ENCODE data around the gene DDX50. TPM values are rescaled to one million over a fixed set of nuclear protein-coding genes. Genes with fewer than 3 reads are reported as not detected.
A peak's percentile ranks its signal among the peaks of the same experiment; 100 is the strongest.
"Not testable (repeated sequence)": the region's sequence is repeated elsewhere in the genome, so short reads cannot be mapped to it uniquely, and the experiment has no call there.

DDX50 gene
- total and polyA plus RNA-seq, 5 donors, result 15.5 to 26.7 (median 24.1) TPM

GRCh38 chr10:68954904-68955303 is 53.8 kb downstream of the DDX50 start:
- H3K27ac ChIP-seq (ENCODE audit: low read length), result no peak overlapping the region
- intact Hi-C loops (cut with DNase I), result no loop called here
- ATAC-seq, result no peak

GRCh38 chr10:68955355-68955831 is 54.3 kb downstream of the DDX50 start:
- WGBS, result 4% methylated on average over 16 of the region's 16 CpGs
- intact Hi-C loops (cut with DNase I), result no loop called here
- peak overlapping the region; percentile 69 for H3K4me3 ChIP-seq (ENCODE audit: low read length)
- peak overlapping the region; percentile 57 for H3K27ac ChIP-seq (ENCODE audit: low read length)
- H3K27me3 ChIP-seq (ENCODE audit: control insufficient read depth, insufficient read depth), result no peaks in the 10 kb centered on the region
- no peaks in the 10 kb centered on the region for H3K9me3 ChIP-seq (ENCODE audit: control insufficient read depth, low read length)
- no peaks in the 10 kb centered on the region for H3K4me1 ChIP-seq (ENCODE audit: control insufficient read depth, insufficient read depth, low read length)
- ATAC-seq (no peak), DNase-seq (no peak)

More at GRCh38 chr10:68954904-68955303, 53.8 kb downstream of the DDX50 start:
- no peaks in the 10 kb centered on the region for H3K4me1 ChIP-seq (ENCODE audit: control insufficient read depth, insufficient read depth, low read length)
- DNase-seq, result no peak
- H3K27me3 ChIP-seq (ENCODE audit: control insufficient read depth, insufficient read depth), result no peaks in the 10 kb centered on the region
- H3K9me3 ChIP-seq (ENCODE audit: control insufficient read depth, low read length), result no peaks in the 10 kb centered on the region
- WGBS, result 91% methylated on average over 12 of the region's 12 CpGs
- no peak overlapping the region for H3K4me3 ChIP-seq (ENCODE audit: low read length)

- intact Hi-C loops (cut with DNase I), result no loop called here
These were observed 54.9 kb downstream of the DDX50 start, which contains the start of gene DDX21 for GRCh38 chr10:68955832-68956532. Gene DDX21 (plus strand): TSS chr10:68956170. CDS start chr10:68956226, 56 bp downstream.

GRCh38 chr10:68957284-68957615 is 56.1 kb downstream of the DDX50 start:
- H3K4me3 ChIP-seq (ENCODE audit: low read length), result peak overlapping the region; percentile 69
- intact Hi-C loops (cut with DNase I), result no loop called here
- 54% methylated on average over 7 of the region's 7 CpGs for WGBS
- no peaks in the 10 kb centered on the region for H3K27me3 ChIP-seq (ENCODE audit: control insufficient read depth, insufficient read depth)
- H3K4me1 ChIP-seq (ENCODE audit: control insufficient read depth, insufficient read depth, low read length), result no peaks in the 10 kb centered on the region
- no peaks in the 10 kb centered on the region for H3K9me3 ChIP-seq (ENCODE audit: control insufficient read depth, low read length)
- no peak for ATAC-seq
- no peak for DNase-seq
- peak overlapping the region; percentile 19 for H3K27ac ChIP-seq (ENCODE audit: low read length)

More at GRCh38 chr10:68955832-68956532, 54.9 kb downstream of the DDX50 start, which contains the start of gene DDX21:
- ATAC-seq (peak; percentile 98), DNase-seq (peak; percentile 93 to 94 (median 93))
- no peaks in the 10 kb centered on the region for H3K9me3 ChIP-seq (ENCODE audit: control insufficient read depth, low read length)
- no peaks in the 10 kb centered on the region for H3K4me1 ChIP-seq (ENCODE audit: control insufficient read depth, insufficient read depth, low read length)
- WGBS, result under 1% methylated on average over 53 of the region's 53 CpGs
- peak within 1 kb of the TSS; percentile 72 for H3K27ac ChIP-seq (ENCODE audit: low read length)
- H3K4me3 ChIP-seq (ENCODE audit: low read length), result peak within 1 kb of the TSS; percentile 69
- no peaks in the 10 kb centered on the region for H3K27me3 ChIP-seq (ENCODE audit: control insufficient read depth, insufficient read depth)

- no peak for DNase-seq
- ATAC-seq, result no peak
- H3K27me3 ChIP-seq (ENCODE audit: control insufficient read depth, insufficient read depth), result no peaks in the 10 kb centered on the region
- peak overlapping the region; percentile 69 for H3K4me3 ChIP-seq (ENCODE audit: low read length)
- H3K9me3 ChIP-seq (ENCODE audit: control insufficient read depth, low read length), result no peaks in the 10 kb centered on the region
- H3K27ac ChIP-seq (ENCODE audit: low read length), result no peak overlapping the region
- intact Hi-C loops (cut with DNase I), result no loop called here
- WGBS, result 56% methylated on average over 3 of the region's 3 CpGs
- H3K4me1 ChIP-seq (ENCODE audit: control insufficient read depth, insufficient read depth, low read length), result no peaks in the 10 kb centered on the region
These were observed 56.5 kb downstream of the DDX50 start for GRCh38 chr10:68957654-68958053.

- no peak overlapping the region for H3K27ac ChIP-seq (ENCODE audit: low read length)
- WGBS, result 93% methylated on average over 4 of the region's 4 CpGs
- H3K27me3 ChIP-seq (ENCODE audit: control insufficient read depth, insufficient read depth), result no peaks in the 10 kb centered on the region
- intact Hi-C loops (cut with DNase I), result no loop called here
- no peak for ATAC-seq
- H3K4me1 ChIP-seq (ENCODE audit: control insufficient read depth, insufficient read depth, low read length), result no peaks in the 10 kb centered on the region
- DNase-seq, result no peak
- H3K9me3 ChIP-seq (ENCODE audit: control insufficient read depth, low read length), result no peaks in the 10 kb centered on the region
- H3K4me3 ChIP-seq (ENCODE audit: low read length), result no peak overlapping the region
These were observed 58.8 kb downstream of the DDX50 start for GRCh38 chr10:68959695-68960527.

GRCh38 chr10:68963151-68963550 is 62.0 kb downstream of the DDX50 start:
- DNase-seq (no peak), ATAC-seq (no peak)
- Histone ChIP-seq H3K9me3 (ENCODE audit: control insufficient read depth, low read length) (no peaks in the 10 kb centered on the region), H3K4me3 (ENCODE audit: low read length) (no peak overlapping the region), H3K27me3 (ENCODE audit: control insufficient read depth, insufficient read depth) (no peaks in the 10 kb centered on the region), H3K27ac (ENCODE audit: low read length) (no peak overlapping the region), H3K4me1 (ENCODE audit: control insufficient read depth, insufficient read depth, low read length) (no peaks in the 10 kb centered on the region)
- WGBS, result 88% methylated on average over 4 of the region's 4 CpGs
- intact Hi-C loops (cut with DNase I), result no loop called here

- Histone ChIP-seq H3K4me3 (ENCODE audit: low read length) (no peak overlapping the region), H3K9me3 (ENCODE audit: control insufficient read depth, low read length) (no peaks in the 10 kb centered on the region), H3K27ac (ENCODE audit: low read length) (no peak overlapping the region), H3K4me1 (ENCODE audit: control insufficient read depth, insufficient read depth, low read length) (no peaks in the 10 kb centered on the region), H3K27me3 (ENCODE audit: control insufficient read depth, insufficient read depth) (no peaks in the 10 kb centered on the region)
- WGBS, result 76% methylated on average over 5 of the region's 5 CpGs
- DNase-seq (no peak), ATAC-seq (no peak)
- intact Hi-C loops (cut with DNase I), result no loop called here
These were observed 72.9 kb downstream of the DDX50 start for GRCh38 chr10:68973975-68974374.

GRCh38 chr10:68975936-68976473 is 74.9 kb downstream of the DDX50 start:
- WGBS, result 97% methylated on average over 5 of the region's 5 CpGs
- H3K27me3 ChIP-seq (ENCODE audit: control insufficient read depth, insufficient read depth); H3K4me3 ChIP-seq (ENCODE audit: low read length); intact Hi-C loops (cut with DNase I); H3K27ac ChIP-seq (ENCODE audit: low read length); DNase-seq; H3K9me3 ChIP-seq (ENCODE audit: control insufficient read depth, low read length); H3K4me1 ChIP-seq (ENCODE audit: control insufficient read depth, insufficient read depth, low read length); ATAC-seq: not testable (repeated sequence)

- H3K4me3 ChIP-seq (ENCODE audit: low read length); H3K4me1 ChIP-seq (ENCODE audit: control insufficient read depth, insufficient read depth, low read length); DNase-seq; H3K27ac ChIP-seq (ENCODE audit: low read length); H3K27me3 ChIP-seq (ENCODE audit: control insufficient read depth, insufficient read depth); ATAC-seq; intact Hi-C loops (cut with DNase I); H3K9me3 ChIP-seq (ENCODE audit: control insufficient read depth, low read length): not testable (repeated sequence)
- 73% methylated on average over 6 of the region's 6 CpGs for WGBS
These were observed 78.6 kb downstream of the DDX50 start for GRCh38 chr10:68979738-68980137.

GRCh38 chr10:68981074-68981473 is 80.0 kb downstream of the DDX50 start:
- DNase-seq (no peak), ATAC-seq (no peak)
- no peak overlapping the region for H3K4me3 ChIP-seq (ENCODE audit: low read length)
- H3K27ac ChIP-seq (ENCODE audit: low read length), result no peak overlapping the region
- WGBS, result 97% methylated on average over 1 of the region's 1 CpG
- intact Hi-C loops (cut with DNase I), result no loop called here
- H3K27me3 ChIP-seq (ENCODE audit: control insufficient read depth, insufficient read depth), result no peaks in the 10 kb centered on the region
- H3K4me1 ChIP-seq (ENCODE audit: control insufficient read depth, insufficient read depth, low read length), result no peaks in the 10 kb centered on the region
- H3K9me3 ChIP-seq (ENCODE audit: control insufficient read depth, low read length), result no peaks in the 10 kb centered on the region

Data from right cardiac atrium (tissue), 5 donors.